H1 (cell line): ENCODE results near the gene FRMD3. TPM values are rescaled to one million over a fixed set of nuclear protein-coding genes. Genes with fewer than 3 reads are reported as not detected.

Experiments used
- CTCF ChIA-PET: fragments of 300-600 bp; sonication (Branson Sonifier 250); formaldehyde crosslinking; loops from one replicate; lab custom pipeline; 2021; ENCODE audit not compliant: partially characterized antibody; lab: Charles Lee
- POLR2A ChIA-PET: fragments of 300-600 bp; sonication (Branson Sonifier 250); formaldehyde crosslinking; loops from one replicate; lab custom pipeline; 2021; ENCODE audit warnings: inconsistent platforms; ENCODE audit not compliant: partially characterized antibody; lab: Charles Lee
- DNase-seq, 2 experiments: peaks; one replicate each; pipeline versions ENCODE4 v3.0.0 to v3.0.0-alpha.2; 2010 to 2022; ENCODE audit warnings: low spot score in 2 of 2, low read depth in 1 of 2, mixed read lengths in 1 of 2
- FAIRE-seq: peaks from 2 replicates; lab custom pipeline; 2011; peaks lifted over from hg19 to GRCh38; lab: Jason Lieb, UNC
- H2AFZ ChIP-seq: 2 replicates; pipeline ENCODE4 v1.8.1; 2012; ENCODE audit warnings: low read length, inconsistent platforms
- H2AK5ac ChIP-seq: 2 replicates; pipeline ENCODE4 v1.6.1; 2013; ENCODE audit warnings: low read depth, low read length
- H2BK120ac ChIP-seq: replicated peaks from 2 replicates; pipeline ENCODE3; 2013; ENCODE audit warnings: low read depth, low read length, inconsistent platforms
- H2BK12ac ChIP-seq: 2 replicates; pipeline ENCODE4 v1.6.1; 2013; ENCODE audit warnings: low read depth, low read length
- H2BK15ac ChIP-seq: 2 replicates; pipeline ENCODE4 v1.6.1; 2013; ENCODE audit warnings: low read length
- H2BK20ac ChIP-seq: 2 replicates; pipeline ENCODE4 v1.6.1; 2013; ENCODE audit warnings: low read length
- H2BK5ac ChIP-seq: 2 replicates; pipeline ENCODE4 v1.6.1; 2013; ENCODE audit warnings: low read depth, low read length
- H3K14ac ChIP-seq: 2 replicates; pipeline ENCODE4 v1.6.1; 2013; ENCODE audit warnings: inconsistent platforms; ENCODE audit not compliant: insufficient read length
- H3K18ac ChIP-seq: 2 replicates; pipeline ENCODE4 v1.6.1; 2013; ENCODE audit warnings: low read length; ENCODE audit errors: extremely low read depth
- H3K23ac ChIP-seq: 2 replicates; pipeline ENCODE4 v1.6.1; 2013; ENCODE audit warnings: inconsistent platforms; ENCODE audit not compliant: insufficient read length
- H3K23me2 ChIP-seq: 2 replicates; pipeline ENCODE4 v1.6.1; 2013; ENCODE audit warnings: low read depth, low read length
- H3K27ac ChIP-seq: 2 replicates; pipeline ENCODE4 v1.6.1; 2011; ENCODE audit warnings: low read depth, low read length, inconsistent platforms
- H3K27me3 ChIP-seq, 4 experiments: replicated peaks in 1 of 4; 1 replicate in 1 of 4; 2 replicates in 3 of 4; pipeline versions ENCODE4 v1.6.1 to v1.8.1; 2011 to 2013; ENCODE audit warnings: low read length in 3 of 4, mild to moderate bottlenecking in 3 of 4, inconsistent platforms in 2 of 4, mixed read lengths in 2 of 4, moderate library complexity in 1 of 4; ENCODE audit not compliant: control insufficient read depth in 3 of 4, insufficient read depth in 3 of 4; ENCODE audit errors: extremely low read depth in 1 of 4
- H3K36me3 ChIP-seq, 4 experiments: 2 replicates each; pipeline versions ENCODE4 v1.6.1 to v1.8.1; 2011 to 2013; ENCODE audit warnings: mild to moderate bottlenecking in 4 of 4, low read length in 3 of 4, moderate library complexity in 2 of 4, control low read depth in 1 of 4, inconsistent platforms in 1 of 4; ENCODE audit not compliant: insufficient read depth in 4 of 4, control insufficient read depth in 2 of 4
- H3K4ac ChIP-seq: replicated peaks from 2 replicates; pipeline ENCODE3; 2013; ENCODE audit warnings: low read length, low read depth, mixed read lengths, inconsistent platforms; ENCODE audit not compliant: insufficient read length
- H3K4me1 ChIP-seq, 4 experiments: replicated peaks in 1 of 4; 1 replicate in 1 of 4; 2 replicates in 3 of 4; pipeline versions ENCODE4 v1.6.1 to v1.8.1; 2011 to 2013; ENCODE audit warnings: low read length in 3 of 4, inconsistent platforms in 2 of 4, mixed read lengths in 1 of 4; ENCODE audit not compliant: insufficient read depth in 4 of 4, control insufficient read depth in 3 of 4
- H3K4me2 ChIP-seq, 2 experiments: 2 replicates each; pipeline versions ENCODE4 v1.6.1 to v1.8.1; 2011 to 2013; ENCODE audit warnings: low read depth in 2 of 2, low read length in 2 of 2, control low read depth in 1 of 2, inconsistent platforms in 1 of 2, mild to moderate bottlenecking in 1 of 2; ENCODE audit not compliant: insufficient read depth in 1 of 2
- H3K4me3 ChIP-seq, 4 experiments: fragments of 200-600, 300-600 bp in 1 of 4; sonication (generic), shearing (Covaris generic), sonication (Bioruptor Twin) in 1 of 4; 2 replicates each; pipeline versions ENCODE4 v1.5.1 to v1.8.1; 2011 to 2016; ENCODE audit warnings: low read length in 4 of 4, low read depth in 3 of 4, control low read depth in 2 of 4, inconsistent platforms in 2 of 4, mild to moderate bottlenecking in 2 of 4, mixed read lengths in 1 of 4, moderate library complexity in 1 of 4; ENCODE audit not compliant: insufficient read depth in 2 of 4; ENCODE audit errors: extremely low read depth in 1 of 4
- H3K56ac ChIP-seq: replicated peaks from 2 replicates; pipeline ENCODE3; 2013; ENCODE audit warnings: low read depth, mild to moderate bottlenecking, mixed read lengths, low read length, inconsistent platforms; ENCODE audit not compliant: insufficient read length
- H3K79me1 ChIP-seq: 2 replicates; pipeline ENCODE4 v1.6.1; 2013; ENCODE audit warnings: low read depth, low read length, control low read depth
- H3K79me2 ChIP-seq, 2 experiments: 2 replicates each; pipeline versions ENCODE4 v1.6.1 to v1.8.1; 2012 to 2013; ENCODE audit warnings: low read length in 2 of 2, mild to moderate bottlenecking in 2 of 2, inconsistent platforms in 1 of 2; ENCODE audit not compliant: insufficient read depth in 2 of 2, control insufficient read depth in 1 of 2
- H3K9ac ChIP-seq, 4 experiments: replicated peaks in 1 of 4; 1 replicate in 1 of 4; 2 replicates in 3 of 4; pipeline versions ENCODE4 v1.6.1 to v1.8.1; 2011 to 2013; ENCODE audit warnings: low read depth in 3 of 4, low read length in 3 of 4, control low read depth in 2 of 4, mild to moderate bottlenecking in 2 of 4, moderate library complexity in 2 of 4, inconsistent platforms in 1 of 4; ENCODE audit errors: extremely low read depth in 1 of 4
- H3K9me3 ChIP-seq, 2 experiments: 2 replicates each; pipeline versions ENCODE4 v1.6.1 to v1.8.1; 2012 to 2013; ENCODE audit warnings: mild to moderate bottlenecking in 2 of 2, moderate library complexity in 2 of 2, control low read depth in 1 of 2, inconsistent platforms in 1 of 2, low read depth in 1 of 2, low read length in 1 of 2, mixed read lengths in 1 of 2; ENCODE audit not compliant: insufficient read depth in 2 of 2
- H4K20me1 ChIP-seq, 2 experiments: replicated peaks in 1 of 2; 2 replicates each; pipeline versions ENCODE3 to v1.8.1; 2011 to 2013; ENCODE audit warnings: inconsistent platforms in 2 of 2, low read length in 2 of 2, mild to moderate bottlenecking in 1 of 2; ENCODE audit not compliant: insufficient read depth in 2 of 2, control insufficient read depth in 1 of 2
- H4K5ac ChIP-seq: 2 replicates; pipeline ENCODE4 v1.6.1; 2013; ENCODE audit warnings: low read length, low read depth, mixed read lengths, inconsistent platforms; ENCODE audit not compliant: insufficient read length
- H4K8ac ChIP-seq: 2 replicates; pipeline ENCODE4 v1.8.0; 2013; ENCODE audit warnings: mild to moderate bottlenecking, moderate library complexity, low read length, inconsistent platforms; ENCODE audit not compliant: insufficient read depth; ENCODE audit errors: extremely low read depth
- H4K91ac ChIP-seq: replicated peaks from 2 replicates; pipeline ENCODE3; 2013; ENCODE audit warnings: low read length, mixed read lengths, inconsistent platforms; ENCODE audit not compliant: insufficient read length
- BCL11A ChIP-seq, 2 experiments: IDR thresholded peaks; one replicate each; pipeline ENCODE4 v1.6.1; 2011; ENCODE audit warnings: low read depth in 2 of 2, low read length in 2 of 2, mild to moderate bottlenecking in 2 of 2
- CBX5 ChIP-seq: fragments of 300-800, 300-1000 bp; sonication (generic); IDR thresholded peaks from 2 replicates; pipeline ENCODE4 v1.7.1; 2016; ENCODE audit warnings: antibody characterized with exemption, low read length, low read depth
- CREB1 ChIP-seq: IDR thresholded peaks from 2 replicates; pipeline ENCODE4 v1.6.1; 2012; ENCODE audit warnings: inconsistent platforms
- RNF2 ChIP-seq: fragments of 200-900, 300-1000 bp; sonication (generic); IDR thresholded peaks from 2 replicates; pipeline ENCODE4 v1.7.1; 2016; ENCODE audit warnings: borderline replicate concordance, low read depth, mild to moderate bottlenecking, antibody characterized with exemption, low read length; ENCODE audit not compliant: poor library complexity, severe bottlenecking; ENCODE audit errors: missing control alignments
- WGBS, 2 experiments: shearing (Covaris generic) in 1 of 2; methylation state at CpG; one replicate each; pipeline versions ENCODE4 v1.1.6 to v1.1.7; 2013 to 2015; ENCODE audit warnings: low lambda C conversion rate in 2 of 2, mixed read lengths in 2 of 2, inconsistent platforms in 1 of 2, low coverage in 1 of 2, missing lambda C conversion rate in 1 of 2; ENCODE audit not compliant: insufficient replicate concordance in 2 of 2, insufficient coverage in 1 of 2, insufficient read length in 1 of 2; ENCODE audit errors: extremely low coverage in 1 of 2, missing lambda C conversion rate in 1 of 2; 5-methylcytosine and 5-hydroxymethylcytosine counted together
- polyA plus RNA-seq, 7 experiments: library from polyadenylated mRNA; depleted of rRNA in 3 of 7; stranded (reverse) in 5 of 7; unstranded in 2 of 7; fragments of >200 nt in 5 of 7; fragments of 200-250 nt in 2 of 7; gene quantifications; 1 replicate in 5 of 7; 2 replicates in 1 of 7; 4 replicates in 1 of 7; pipeline versions ENCODE4 v1.2.1 to v1.2.3, GENCODE V29; 2011 to 2013; ENCODE audit warnings: missing spikeins in 2 of 7, mixed read lengths in 2 of 7
- total RNA-seq: library from RNA; stranded (reverse); fragmentation: NEBNext Ultra II Directional; extraction: Animal tissue kit (Norgen Biotek cat#: 25700); gene quantifications from 2 replicates; pipeline ENCODE4 v1.2.1, GENCODE V29; 2021

Gene FRMD3
- total and polyA plus RNA-seq, 2 of the 8 experiments (the other 6 are each of a cell fraction or from before 2014, with no cell fraction given), result 0.15 to 1.4 TPM

DNA sequence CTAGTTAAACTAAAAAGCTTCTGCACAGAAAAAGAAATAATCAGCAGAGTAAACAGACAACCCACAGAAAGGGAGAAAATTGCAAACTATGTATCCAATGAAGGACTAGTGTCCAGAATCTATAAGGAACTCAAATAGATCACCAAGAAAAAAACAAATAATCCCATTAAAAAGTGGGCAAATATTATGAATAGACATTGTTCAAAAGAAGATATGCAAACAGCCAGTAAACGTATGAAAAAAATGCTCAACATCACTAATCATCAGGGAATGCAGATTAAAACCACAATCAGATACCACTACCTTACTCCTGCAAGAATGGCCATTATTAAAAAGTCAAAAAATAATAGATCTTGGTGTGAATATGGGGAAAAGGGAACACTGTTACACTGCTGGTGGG is 119.9 kb downstream of the FRMD3 start:
- no peak overlapping the region for H2BK120ac ChIP-seq
- H3K4me1 ChIP-seq, result no peaks in the 10 kb centered on the region
- H4K5ac ChIP-seq, result no peak overlapping the region
- H3K23me2 ChIP-seq, result peaks cover 3% of the 10 kb centered on the region; the same call in 1 of the 2 replicates
- 78% methylated on average over 1 of the region's 1 CpG; no CpG with 5 or more reads in 1 of the 2 experiments for WGBS, 2 experiments
- no peak overlapping the region for H2BK5ac ChIP-seq
- no peak overlapping the region for H4K8ac ChIP-seq
- POLR2A ChIA-PET, result no interaction called here
- H3K18ac ChIP-seq, result no peak overlapping the region
- H3K4ac ChIP-seq, result no peak overlapping the region
- no peak overlapping the region for H3K56ac ChIP-seq
- no peaks in the 10 kb centered on the region for H3K79me2 ChIP-seq
- H3K79me1 ChIP-seq, result no peaks in the 10 kb centered on the region
- TF ChIP-seq CREB1, result no peak
- no peak for TF ChIP-seq BCL11A (IDR thresholded peaks at IDR 0.05; ENCODE audit: low read depth in 2 of 2, low read length in 2 of 2)
- TF ChIP-seq CBX5, result no peak
- TF ChIP-seq RNF2, result no peak
- TF ChIP-seq, all 59 proteins: peak for 0
- Histone ChIP-seq H3K36me3 (no peaks in the 10 kb centered on the region), H4K91ac (no peak overlapping the region), H3K27ac (no peak overlapping the region), H3K23ac (no peak overlapping the region), H2AFZ (no peak overlapping the region), H3K27me3 (no peaks in the 10 kb centered on the region), H3K4me2 (no peak overlapping the region), H3K9ac (no peak overlapping the region), H3K9me3 (no peaks in the 10 kb centered on the region), H3K4me3 (no peak overlapping the region), H2BK20ac (no peak overlapping the region), H3K14ac (no peak overlapping the region), H4K20me1 (no peaks in the 10 kb centered on the region), H2BK15ac (no peak overlapping the region), H2AK5ac (no peak overlapping the region), H2BK12ac (no peak overlapping the region)
- no peak for DNase-seq
- CTCF ChIA-PET, result interaction anchor here (1.3 to 1.4 kb wide), 2 partner anchors 12 to 121 kb away, joined by 3 read pairs; no protein-coding TSS in a partner anchor
- no peak for FAIRE-seq
